Endodermal cell (in vitro differentiated cells): ENCODE results near the gene FREY1. TPM values are rescaled to one million over a fixed set of nuclear protein-coding genes. Genes with fewer than 3 reads are reported as not detected.

ENCODE experiments used
- DNase-seq: peaks from one replicate; pipeline ENCODE4 v3.0.0-alpha.2; 2017
- H3K27ac ChIP-seq: 2 replicates; pipeline ENCODE4 v1.5.1; 2013; ENCODE audit warnings: mild to moderate bottlenecking, low read depth, low read length, moderate library complexity
- H3K27me3 ChIP-seq: 2 replicates; pipeline ENCODE4 v1.6.1; 2013; ENCODE audit warnings: mild to moderate bottlenecking, low read length, moderate library complexity; ENCODE audit not compliant: insufficient read depth, control insufficient read depth, poor library complexity, severe bottlenecking
- H3K36me3 ChIP-seq: 2 replicates; pipeline ENCODE4 v1.7.0; 2013; ENCODE audit warnings: mild to moderate bottlenecking, low read length, moderate library complexity; ENCODE audit not compliant: control insufficient read depth, insufficient read depth
- H3K4me1 ChIP-seq: one replicate; pipeline ENCODE4 v1.7.0; 2013; ENCODE audit warnings: low read length; ENCODE audit not compliant: control insufficient read depth, insufficient read depth
- H3K4me3 ChIP-seq: 2 replicates; pipeline ENCODE4 v1.5.1; 2013; ENCODE audit warnings: mild to moderate bottlenecking, low read length, moderate library complexity
- H3K9ac ChIP-seq: 2 replicates; pipeline ENCODE4 v1.6.1; 2013; ENCODE audit warnings: mild to moderate bottlenecking, low read length, moderate library complexity; ENCODE audit not compliant: poor library complexity, severe bottlenecking; ENCODE audit errors: extremely low read depth
- H3K9me3 ChIP-seq: 2 replicates; pipeline ENCODE4 v1.6.1; 2013; ENCODE audit warnings: mild to moderate bottlenecking, low read length, moderate library complexity; ENCODE audit not compliant: control insufficient read depth
- H3K27ac Mint-ChIP-seq: 2 replicates; pipeline ENCODE4 v1.8.0; 2020; ENCODE audit warnings: mixed read lengths
- H3K27me3 Mint-ChIP-seq: 2 replicates; pipeline ENCODE4 v1.8.0; 2021; ENCODE audit warnings: mild to moderate bottlenecking, mixed read lengths; ENCODE audit not compliant: insufficient read depth
- H3K36me3 Mint-ChIP-seq: 2 replicates; pipeline ENCODE4 v1.8.0; 2020; ENCODE audit warnings: low read depth, mixed read lengths
- H3K4me1 Mint-ChIP-seq: 2 replicates; pipeline ENCODE4 v1.8.0; 2020; ENCODE audit warnings: mixed read lengths
- H3K4me3 Mint-ChIP-seq: 2 replicates; pipeline ENCODE4 v1.8.0; 2020; ENCODE audit warnings: mild to moderate bottlenecking, moderate library complexity, mixed read lengths
- H3K9me3 Mint-ChIP-seq: 2 replicates; pipeline ENCODE4 v1.8.0; 2020; ENCODE audit warnings: mild to moderate bottlenecking, mixed read lengths
- WGBS, 2 experiments: methylation state at CpG; one replicate each; pipeline versions ENCODE4 v1.1.5 to v1.1.7; 2013; ENCODE audit warnings: missing lambda C conversion rate in 2 of 2, mixed read lengths in 1 of 2; ENCODE audit not compliant: insufficient coverage in 1 of 2, insufficient read length in 1 of 2; 5-methylcytosine and 5-hydroxymethylcytosine counted together
- total RNA-seq, 2 donors: library from RNA; stranded (reverse); fragmentation: NEBNext Ultra II Directional in 1 of 2; extraction: Animal tissue kit (Norgen Biotek cat#: 25700) in 1 of 2; gene quantifications; 2 replicates in 1 of 2; 3 replicates in 1 of 2; pipeline ENCODE4 v1.2.1, GENCODE V29; 2021
- TF ChIP-seq, protein P1 (sequence below): fragments of 200-600 bp; sonication (generic); conservative IDR thresholded peaks from 2 replicates; pipeline ENCODE4 v1.5.0; 2021; ENCODE audit warnings: antibody characterized with exemption, mild to moderate bottlenecking

Gene FREY1
- total RNA-seq, 2 donors from 2014 or later = 1.1 to 1.5 TPM

DNA sequence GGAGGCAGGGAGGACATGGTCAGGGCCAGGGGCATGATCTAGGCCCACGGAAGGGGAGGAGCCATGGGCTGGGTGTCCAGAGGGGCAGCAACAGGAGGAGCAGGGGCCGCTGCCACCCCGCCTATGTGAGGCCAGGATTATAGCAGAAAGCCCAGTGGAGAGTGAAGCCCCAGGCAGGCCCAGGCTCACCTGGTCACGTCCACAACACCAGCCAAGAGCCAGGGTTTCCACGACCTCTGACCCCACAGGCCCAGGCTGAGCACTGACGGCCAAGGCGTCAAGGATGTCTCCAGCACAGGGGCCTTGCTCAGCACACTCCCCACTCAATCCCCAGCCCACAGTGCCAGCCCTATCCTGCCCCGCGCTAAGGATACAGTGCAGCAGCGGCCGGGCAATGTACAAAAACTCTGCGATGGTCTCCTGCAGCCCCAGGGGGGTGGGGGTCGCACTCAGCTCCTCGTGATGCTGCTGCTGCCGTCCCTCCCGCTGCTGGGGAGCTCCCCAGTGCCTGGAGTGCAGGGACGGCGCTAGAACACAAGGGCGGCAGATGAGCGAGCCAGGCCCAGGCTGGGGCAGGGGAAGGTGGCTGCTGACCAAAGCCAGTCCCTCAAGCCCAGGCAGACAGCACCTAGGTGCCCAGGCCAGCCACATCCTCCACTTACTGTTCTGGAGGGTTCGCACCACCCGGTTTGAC lies 7.0 kb upstream of the FREY1 start:
- H3K27me3 ChIP-seq = no peaks in the 10 kb centered on the region
- peaks cover 24% of the 10 kb centered on the region for H3K36me3 ChIP-seq
- no peaks in the 10 kb centered on the region for H3K4me1 ChIP-seq
- H3K27ac Mint-ChIP-seq = no peak overlapping the region
- DNase-seq = no peak
- no peak overlapping the region for H3K4me3 ChIP-seq
- no peak overlapping the region for H3K27ac ChIP-seq
- no peaks in the 10 kb centered on the region for H3K4me1 Mint-ChIP-seq
- no peaks in the 10 kb centered on the region for H3K27me3 Mint-ChIP-seq
- H3K36me3 Mint-ChIP-seq = peaks cover 24% of the 10 kb centered on the region
- H3K9me3 Mint-ChIP-seq = no peaks in the 10 kb centered on the region
- no peaks in the 10 kb centered on the region for H3K9me3 ChIP-seq
- TF ChIP-seq, protein P1, sequence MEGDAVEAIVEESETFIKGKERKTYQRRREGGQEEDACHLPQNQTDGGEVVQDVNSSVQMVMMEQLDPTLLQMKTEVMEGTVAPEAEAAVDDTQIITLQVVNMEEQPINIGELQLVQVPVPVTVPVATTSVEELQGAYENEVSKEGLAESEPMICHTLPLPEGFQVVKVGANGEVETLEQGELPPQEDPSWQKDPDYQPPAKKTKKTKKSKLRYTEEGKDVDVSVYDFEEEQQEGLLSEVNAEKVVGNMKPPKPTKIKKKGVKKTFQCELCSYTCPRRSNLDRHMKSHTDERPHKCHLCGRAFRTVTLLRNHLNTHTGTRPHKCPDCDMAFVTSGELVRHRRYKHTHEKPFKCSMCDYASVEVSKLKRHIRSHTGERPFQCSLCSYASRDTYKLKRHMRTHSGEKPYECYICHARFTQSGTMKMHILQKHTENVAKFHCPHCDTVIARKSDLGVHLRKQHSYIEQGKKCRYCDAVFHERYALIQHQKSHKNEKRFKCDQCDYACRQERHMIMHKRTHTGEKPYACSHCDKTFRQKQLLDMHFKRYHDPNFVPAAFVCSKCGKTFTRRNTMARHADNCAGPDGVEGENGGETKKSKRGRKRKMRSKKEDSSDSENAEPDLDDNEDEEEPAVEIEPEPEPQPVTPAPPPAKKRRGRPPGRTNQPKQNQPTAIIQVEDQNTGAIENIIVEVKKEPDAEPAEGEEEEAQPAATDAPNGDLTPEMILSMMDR = no peak
- WGBS, 2 experiments = 86 to 87% methylated on average over 19 to 22 of the region's 22 CpGs
- H3K9ac ChIP-seq = no peak overlapping the region
- H3K4me3 Mint-ChIP-seq = no peak overlapping the region

DNA sequence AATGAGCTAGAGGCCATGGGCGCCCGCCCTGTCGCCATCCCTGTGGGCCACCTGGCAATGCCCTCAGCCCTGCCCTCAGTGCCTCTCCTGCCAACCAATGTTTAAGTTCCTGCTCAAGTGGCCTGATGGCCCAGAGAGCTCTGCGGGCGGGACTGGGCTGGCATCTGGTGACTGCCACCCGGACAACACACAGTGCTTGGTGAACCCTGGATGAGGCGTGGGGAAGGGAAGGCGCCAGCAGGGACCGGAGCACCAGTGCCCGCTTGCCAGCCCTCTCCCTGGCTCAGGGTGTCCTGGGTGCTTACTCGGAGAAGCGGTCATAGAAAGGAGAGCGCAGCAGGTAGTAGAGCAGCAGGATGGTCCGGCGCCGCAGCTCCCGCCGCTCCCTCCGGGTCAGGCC lies 6.4 kb upstream of the FREY1 start:
- no peaks in the 10 kb centered on the region for H3K9me3 Mint-ChIP-seq
- H3K36me3 Mint-ChIP-seq = peaks cover 24% of the 10 kb centered on the region
- no peaks in the 10 kb centered on the region for H3K27me3 Mint-ChIP-seq
- Histone ChIP-seq H3K9me3 (no peaks in the 10 kb centered on the region), H3K9ac (no peak overlapping the region), H3K36me3 (peaks cover 24% of the 10 kb centered on the region), H3K4me1 (no peaks in the 10 kb centered on the region), H3K27ac (no peak overlapping the region), H3K4me3 (no peak overlapping the region), H3K27me3 (no peaks in the 10 kb centered on the region)
- DNase-seq = no peak
- H3K4me3 Mint-ChIP-seq = no peak overlapping the region
- TF ChIP-seq, protein P1 = no peak
- H3K27ac Mint-ChIP-seq = no peak overlapping the region
- WGBS, 2 experiments = 94 to 97% methylated on average over 15 to 19 of the region's 19 CpGs
- H3K4me1 Mint-ChIP-seq = no peaks in the 10 kb centered on the region

DNA sequence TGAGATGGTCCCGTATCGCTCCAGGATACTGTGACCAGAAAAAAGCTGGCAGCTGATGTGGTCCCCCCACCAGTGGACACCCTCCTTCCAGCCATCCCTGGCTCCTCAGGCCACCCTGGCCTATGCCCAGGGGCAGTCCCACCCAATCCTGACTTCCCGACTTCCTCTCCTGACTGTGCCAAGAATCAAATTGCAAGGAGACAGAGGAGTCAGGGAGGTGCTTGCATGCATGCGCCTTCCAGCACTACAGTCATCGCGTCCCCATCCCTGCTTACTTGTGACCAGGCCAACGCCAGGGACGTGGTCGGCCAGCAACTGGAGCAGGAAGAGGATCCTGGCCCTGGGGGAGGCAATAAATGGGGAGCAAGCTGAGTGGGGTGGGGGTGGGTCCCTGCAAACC lies 3.6 kb upstream of the FREY1 start:
- Histone ChIP-seq H3K27ac (no peak overlapping the region), H3K4me3 (no peak overlapping the region), H3K9me3 (no peaks in the 10 kb centered on the region), H3K27me3 (no peaks in the 10 kb centered on the region), H3K9ac (no peak overlapping the region), H3K4me1 (no peaks in the 10 kb centered on the region), H3K36me3 (peaks cover 24% of the 10 kb centered on the region)
- TF ChIP-seq, protein P1 = no peak
- Mint-ChIP-seq H3K27ac (no peak overlapping the region), H3K9me3 (no peaks in the 10 kb centered on the region), H3K36me3 (peaks cover 16% of the 10 kb centered on the region), H3K4me1 (no peaks in the 10 kb centered on the region), H3K4me3 (no peak overlapping the region), H3K27me3 (no peaks in the 10 kb centered on the region)
- 94 to 100% methylated on average over 6 to 9 of the region's 9 CpGs for WGBS, 2 experiments
- DNase-seq = no peak
